GM21619 (cell line): Measurements from ENCODE around the gene CEP164.

Experiments used
- ATAC-seq: cut with Tn5 transposase; IDR thresholded peaks from one replicate; pipeline ENCODE4 v1.9.1; 2021; ENCODE audit not compliant: unreplicated experiment

The CEP164 gene

DNA sequence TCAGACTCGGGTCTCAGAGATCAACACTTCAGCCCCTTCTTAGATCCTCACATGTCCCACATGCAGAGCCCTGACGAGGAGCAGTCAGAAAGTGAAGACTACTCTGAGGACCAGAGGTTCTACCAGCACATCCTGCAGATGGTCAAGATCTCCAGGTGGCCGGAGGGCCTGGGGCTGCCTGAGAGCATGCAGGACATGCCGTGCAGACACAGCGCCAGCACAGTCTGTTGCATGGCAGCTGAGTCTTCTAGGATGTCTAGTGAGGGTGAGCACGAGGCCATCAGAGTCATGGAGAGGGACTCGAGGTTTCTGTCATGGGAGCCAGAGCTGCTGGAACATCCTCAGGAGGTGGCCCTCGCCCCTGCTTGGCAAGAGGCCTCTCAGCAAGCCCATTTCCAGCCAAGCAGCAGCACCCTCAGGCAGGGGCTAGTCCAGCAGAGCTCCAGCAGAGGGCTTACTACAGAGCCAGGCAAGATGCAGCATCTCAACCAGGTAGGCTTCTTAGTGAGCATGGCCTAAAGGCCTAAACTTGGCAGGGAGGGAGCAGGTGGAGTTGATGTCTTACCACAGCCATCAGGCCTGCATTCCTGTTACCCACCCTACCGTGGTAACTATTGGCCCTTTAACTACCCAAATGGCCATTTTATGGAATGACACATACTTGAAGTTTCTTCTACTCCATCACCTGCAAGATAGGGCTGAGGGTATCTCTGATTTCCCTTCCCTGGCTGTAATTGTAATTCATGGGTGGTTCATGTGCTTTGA lies 28.7 kb downstream of the CEP164 start:
- ATAC-seq: no peak

DNA sequence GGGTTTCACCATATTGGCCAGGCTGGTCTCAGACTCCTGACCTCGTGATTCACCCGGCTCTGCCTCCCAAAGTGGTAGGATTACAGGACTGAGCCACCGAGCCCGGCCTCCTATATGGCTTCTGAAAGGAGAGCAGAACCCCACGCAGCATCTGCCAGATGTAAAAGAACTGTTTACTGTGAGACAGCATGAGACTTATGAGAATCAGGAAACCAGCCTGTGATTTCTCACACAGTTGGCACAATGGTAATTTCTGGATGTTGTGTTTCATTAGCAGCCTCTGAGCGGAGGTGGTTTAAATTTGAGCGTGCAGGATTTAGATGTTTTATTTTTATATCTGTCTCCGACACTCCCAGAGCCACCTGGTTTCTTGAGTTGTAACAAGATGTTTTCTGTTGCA lies 33.8 kb downstream of the CEP164 start:
- no peak for ATAC-seq

DNA sequence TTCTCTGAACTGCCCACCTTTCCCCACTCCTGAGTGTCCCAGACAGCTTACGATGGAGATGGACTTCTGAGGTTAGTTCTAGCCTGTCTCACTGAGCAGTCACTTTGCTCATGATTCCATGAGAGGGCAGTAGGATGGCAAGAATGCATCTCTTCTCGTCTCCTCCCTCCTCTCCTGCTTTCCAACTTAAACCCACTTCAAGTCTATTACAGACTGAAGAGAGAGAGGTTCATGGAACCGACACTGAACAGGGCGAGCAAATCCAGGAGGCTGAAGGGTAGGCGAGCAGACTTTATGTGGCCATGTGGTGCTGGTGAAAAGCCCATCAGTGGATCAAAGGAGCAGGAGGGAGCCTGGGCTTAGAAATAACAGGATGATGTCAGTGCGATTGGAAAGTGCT lies 38.6 kb downstream of the CEP164 start:
- no peak for ATAC-seq

DNA sequence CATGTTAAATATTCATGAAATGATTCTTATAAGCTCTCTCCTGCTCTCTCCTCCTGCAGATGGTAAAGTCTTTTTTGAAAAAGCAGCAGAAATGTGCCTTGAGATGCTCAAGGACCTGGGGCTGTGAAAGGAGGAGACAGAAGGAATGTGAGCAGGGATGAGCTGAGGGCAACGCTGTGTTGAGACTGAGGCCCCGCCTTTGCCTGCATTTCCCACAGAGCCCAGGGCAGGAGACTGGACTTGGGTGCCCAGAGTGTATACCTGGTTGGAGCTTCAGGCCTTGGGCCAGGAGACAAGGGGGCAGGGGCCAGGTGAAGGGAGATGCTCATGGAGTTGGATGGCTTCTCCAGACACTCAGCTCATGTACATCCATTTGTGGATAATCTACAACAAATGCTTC lies 39.2 kb downstream of the CEP164 start:
- ATAC-seq: no peak

DNA sequence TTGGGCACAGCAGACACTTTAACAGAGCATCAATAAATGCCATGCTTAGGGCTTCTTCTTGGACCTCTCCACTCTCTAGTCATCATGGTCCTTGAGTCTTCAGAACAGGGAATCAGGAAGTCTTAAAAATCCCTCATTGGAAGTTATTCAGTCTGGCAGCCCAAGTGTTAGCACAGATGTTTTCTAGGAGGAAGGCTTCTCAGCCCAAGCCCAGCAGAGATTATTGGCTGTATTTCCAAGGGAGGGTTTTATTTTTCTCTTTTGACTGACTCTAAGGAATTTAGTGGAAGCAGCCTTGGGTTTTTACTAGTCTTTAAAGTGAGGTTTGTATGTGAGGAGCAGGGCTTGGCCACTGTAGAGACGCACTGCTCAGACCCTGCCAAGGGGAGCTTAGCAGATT lies 41.9 kb downstream of the CEP164 start:
- ATAC-seq: no peak

DNA sequence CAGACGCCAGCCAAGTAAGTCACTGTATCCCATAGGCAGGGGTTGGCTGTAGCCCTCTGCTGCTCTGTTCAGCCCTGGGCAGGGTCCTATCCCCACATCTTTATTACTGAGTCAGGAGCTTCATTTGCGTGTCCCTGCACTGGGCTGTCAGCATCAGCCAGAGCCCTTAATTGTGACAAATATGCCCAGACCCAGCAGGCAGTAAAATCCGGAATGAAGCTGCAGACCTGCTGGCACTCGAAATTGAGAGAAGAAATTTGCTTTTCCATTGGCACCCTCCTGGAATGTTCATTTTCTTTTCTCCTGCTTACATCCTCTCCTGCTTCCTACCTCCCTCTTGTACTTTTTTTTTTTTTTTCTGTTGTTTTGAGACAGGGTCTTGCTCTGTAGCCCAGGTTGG lies 43.8 kb downstream of the CEP164 start:
- ATAC-seq: no peak

DNA sequence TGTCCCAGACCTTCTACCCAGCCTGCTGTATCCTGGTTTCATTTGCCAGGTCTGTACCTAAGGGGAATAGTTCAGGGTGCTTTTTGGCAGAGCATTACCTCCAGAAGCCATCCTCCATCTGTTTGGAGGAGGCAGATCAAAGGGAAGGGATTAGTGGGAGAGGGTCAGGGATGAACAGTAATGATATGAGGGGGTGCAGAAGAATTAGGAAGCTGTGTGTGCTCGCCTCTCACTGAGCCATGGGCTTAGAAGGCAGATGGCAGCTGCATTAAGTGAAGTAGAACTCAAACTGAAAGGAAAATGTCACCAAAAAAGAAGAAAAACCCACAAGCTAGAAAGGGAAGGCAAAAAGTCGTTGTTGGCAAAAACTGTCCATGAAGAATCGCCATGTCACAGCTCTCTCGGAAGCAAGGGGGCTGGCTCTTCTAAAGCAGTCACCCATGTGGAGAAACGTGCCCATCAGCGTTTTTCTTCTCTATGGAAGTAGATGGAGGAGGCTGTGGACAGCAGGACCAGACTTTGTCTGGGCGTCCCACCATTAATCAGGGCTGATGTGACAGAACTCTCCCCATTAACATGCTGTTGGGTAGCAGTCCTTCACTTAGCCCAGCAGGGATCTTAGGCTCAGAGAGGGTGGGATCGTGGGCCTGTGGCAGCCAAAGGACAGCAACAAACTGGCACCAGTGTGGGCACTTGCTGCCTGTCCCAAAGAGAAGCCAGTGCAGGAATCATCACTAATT lies 46.8 kb downstream of the CEP164 start:
- no peak for ATAC-seq

DNA sequence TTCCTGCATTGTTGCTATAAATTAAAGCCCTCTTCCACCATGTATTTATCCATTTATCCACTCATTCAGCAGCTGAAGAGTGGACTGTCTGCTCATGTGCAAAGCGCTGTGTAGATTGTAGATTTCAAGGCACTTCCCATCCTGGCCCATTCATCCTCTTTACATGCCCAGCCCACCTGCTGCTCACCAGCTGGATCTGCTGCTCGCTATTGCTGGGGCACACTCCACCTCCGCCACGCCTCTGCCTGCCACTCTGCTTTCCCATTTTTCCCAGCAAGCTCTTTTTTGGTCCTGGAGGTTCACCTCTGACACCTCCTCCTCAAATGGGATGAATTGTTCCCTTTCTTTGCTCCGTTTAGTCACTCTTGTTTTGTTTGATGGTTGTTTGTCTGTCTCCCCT lies 48.3 kb downstream of the CEP164 start:
- ATAC-seq: no peak

DNA sequence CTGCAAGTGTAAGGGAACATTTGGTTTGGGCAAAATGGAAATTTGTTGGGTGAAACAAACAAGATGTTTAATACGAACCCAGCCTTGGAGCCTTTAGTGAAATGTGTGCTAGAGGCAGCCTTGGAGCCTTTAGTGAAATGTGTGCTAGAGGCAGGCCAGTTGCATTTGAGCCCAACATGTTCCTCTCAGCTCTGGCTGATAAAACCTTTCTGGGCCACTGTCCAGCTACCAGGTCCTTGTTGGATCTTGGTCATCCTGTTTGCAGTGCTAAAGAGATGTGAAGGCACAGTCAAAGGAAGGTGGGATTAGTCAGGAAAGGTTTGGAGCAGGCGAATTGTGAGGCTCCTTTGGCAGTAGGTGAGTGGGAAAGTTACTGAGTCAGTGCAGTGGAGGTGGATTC lies 48.9 kb downstream of the CEP164 start:
- ATAC-seq: no peak

DNA sequence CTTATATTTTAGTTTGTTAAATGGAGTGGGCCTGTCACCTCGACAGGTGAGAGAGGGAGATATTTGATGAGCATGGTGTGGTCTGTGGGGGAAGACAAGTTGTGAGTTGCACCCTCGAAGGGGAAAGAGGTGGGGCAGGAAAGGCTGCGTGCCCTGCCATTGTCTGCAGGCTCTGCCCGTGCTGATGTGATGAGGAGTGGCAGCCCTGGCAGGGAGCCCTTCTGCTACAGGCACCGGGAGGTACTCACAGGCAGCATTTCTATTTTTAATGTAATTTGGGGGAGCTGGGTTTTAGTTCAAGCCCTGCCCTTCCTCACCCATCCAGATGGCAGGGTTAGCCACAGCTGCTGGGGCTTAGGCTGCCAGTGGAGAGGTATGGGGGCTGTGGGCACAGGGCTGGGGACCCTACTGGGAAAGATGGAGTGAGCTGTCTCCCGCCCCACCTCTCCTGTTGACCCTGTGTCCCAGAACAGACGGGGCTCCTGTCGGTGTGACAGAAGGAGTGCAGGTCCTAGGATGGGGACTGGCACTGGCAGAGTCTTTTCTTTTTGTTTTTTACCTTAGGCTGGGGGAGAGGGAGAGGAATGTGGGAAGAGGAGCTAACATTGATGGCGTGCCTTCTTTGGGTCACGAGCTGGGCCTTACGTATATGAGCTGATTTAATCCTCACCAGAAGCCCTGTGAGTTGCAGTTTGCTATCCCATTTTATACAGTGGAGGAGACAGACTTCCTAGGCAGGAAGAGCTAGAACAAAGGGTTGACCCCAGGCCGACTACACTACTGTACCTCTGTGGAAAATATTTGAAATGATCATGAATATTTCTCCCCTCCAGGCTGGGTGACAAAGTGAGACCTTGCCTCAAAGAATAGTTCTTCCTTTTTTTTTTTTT lies 51.6 kb downstream of the CEP164 start:
- no peak for ATAC-seq

DNA sequence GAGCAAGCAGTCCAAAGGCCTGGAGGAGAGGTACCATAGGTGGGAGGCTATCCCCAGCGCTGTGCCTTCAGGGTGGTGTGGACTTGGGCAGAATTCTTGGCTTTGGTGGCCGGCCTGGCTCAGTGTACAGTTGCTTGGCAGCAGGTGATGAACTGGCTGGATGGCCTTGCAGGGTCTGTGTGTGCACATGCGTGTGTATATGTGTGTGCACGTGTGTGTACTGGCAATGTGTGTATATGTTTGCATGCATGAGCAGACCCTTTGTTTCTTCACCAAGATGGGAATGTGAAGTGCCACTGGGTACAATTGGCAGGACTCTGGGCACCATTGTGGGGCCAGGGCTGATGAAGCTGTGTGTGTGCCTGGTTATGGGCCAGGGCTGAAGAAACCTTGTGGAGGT lies 53.0 kb downstream of the CEP164 start:
- ATAC-seq: no peak

DNA sequence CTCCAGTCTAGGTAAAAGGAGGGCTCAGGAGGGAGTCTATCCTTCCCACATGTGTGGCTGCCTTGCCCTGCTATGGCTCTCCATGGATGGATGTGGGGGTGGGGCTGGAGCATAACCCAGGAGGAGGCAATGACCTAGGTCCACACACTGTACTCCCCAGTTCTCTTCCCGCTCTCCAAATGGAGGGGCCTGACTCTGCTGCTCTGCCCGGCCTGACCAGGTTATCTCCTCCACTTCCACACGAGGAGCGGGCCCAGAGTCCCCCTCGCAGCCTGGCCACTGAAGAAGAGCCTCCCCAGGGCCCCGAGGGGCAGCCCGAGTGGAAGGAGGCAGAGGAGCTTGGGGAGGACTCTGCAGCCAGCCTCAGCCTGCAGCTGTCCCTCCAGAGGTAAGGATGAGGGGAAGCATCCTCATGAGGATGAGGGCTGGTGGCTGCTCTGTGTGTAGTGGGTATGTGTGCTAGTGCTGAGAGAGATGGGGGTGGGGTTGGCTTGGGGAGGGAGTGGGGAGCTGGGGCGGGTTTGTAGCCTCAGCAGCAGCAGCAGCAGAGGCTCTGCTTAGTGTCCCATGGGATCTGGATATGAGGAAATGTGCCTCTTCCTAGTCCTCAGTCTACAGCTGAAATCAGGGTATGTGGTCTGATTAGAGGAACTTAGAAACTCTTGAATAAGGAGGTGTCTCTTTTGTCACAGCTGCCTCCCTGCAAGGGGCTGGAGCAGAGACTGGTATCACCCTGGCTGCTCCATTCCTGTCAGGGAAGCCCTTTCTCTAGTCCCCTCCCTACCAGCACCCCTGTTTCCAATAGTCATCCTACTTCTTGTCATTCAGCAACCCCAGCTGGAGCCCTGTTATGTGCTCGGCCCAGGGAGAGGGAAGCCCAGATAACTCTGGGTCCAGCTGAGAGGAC lies 54.1 kb downstream of the CEP164 start:
- no peak for ATAC-seq

DNA sequence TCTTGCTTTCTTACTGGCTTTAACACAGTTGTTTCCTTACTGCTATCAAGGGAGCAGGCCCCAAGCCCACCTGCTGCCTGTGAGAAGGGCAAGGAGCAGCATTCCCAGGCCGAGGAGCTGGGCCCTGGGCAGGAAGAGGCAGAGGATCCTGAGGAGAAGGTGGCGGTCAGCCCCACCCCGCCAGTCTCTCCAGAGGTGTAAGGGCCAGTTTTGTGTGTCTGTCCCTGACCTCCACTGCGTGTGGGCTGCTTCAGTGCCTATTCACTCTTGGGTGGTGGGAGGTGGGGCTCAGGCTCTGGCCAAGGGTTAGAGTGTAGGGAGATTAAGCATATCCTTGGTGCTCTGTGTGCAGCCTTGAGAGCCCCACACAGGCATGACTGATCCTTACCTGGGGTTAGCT lies 55.1 kb downstream of the CEP164 start:
- no peak for ATAC-seq

DNA sequence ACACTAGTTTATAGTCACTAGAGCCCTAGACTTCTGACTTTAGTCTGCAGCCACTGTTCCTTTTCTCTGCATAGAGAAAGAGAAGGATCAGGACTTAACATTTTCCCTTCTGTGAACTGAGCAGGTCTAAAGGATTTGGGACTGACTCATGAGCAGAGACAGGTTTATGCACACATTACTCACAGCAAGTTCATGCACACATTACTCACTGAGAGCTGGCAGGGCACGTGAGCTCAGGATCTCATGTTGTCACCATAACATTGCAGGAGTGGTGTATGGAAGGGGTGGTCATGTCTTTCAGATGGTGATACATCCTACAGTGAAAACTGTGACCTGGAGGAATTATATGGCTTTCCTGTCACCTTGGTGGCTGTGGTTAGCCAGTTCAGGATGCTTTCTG lies 56.4 kb downstream of the CEP164 start:
- no peak for ATAC-seq

DNA sequence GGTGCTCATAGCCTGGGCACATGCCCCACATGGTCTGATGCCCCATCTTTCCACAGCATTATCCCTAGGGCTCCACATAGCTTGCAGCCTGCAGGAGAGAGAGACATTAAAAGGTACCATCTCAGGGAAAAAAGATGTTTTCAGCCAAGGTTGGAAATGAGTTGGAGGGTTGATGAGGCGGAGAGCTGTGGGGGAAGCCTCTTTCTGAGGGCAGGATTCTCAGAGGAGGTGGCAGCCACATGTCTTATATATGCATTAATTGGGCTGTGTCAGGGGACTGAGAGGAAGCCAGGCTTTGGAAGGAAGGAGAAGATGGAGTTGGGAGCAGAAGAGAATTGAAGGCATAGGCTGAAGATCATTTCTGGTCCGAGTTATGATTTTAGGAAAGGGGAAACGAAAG lies 57.8 kb downstream of the CEP164 start:
- no peak for ATAC-seq

DNA sequence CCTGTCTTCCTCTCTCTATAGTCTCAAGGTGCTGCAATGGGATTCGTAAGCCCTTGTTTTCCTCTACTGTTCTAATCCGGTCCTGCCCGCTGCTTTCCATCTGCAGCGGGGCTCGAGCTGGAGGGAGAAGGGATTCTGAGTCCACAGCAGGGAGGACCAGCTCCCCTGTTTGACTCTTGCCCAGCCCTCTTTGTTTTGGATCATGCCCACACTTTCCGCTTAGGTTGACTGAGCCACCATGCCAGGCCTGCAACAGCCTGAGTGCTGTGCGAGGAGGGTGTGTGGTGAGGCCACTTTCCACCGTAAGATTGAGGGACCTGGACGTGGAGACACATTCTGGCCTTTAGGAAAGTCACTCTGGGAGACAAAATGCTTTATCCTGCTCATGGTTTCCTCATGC lies 58.3 kb downstream of the CEP164 start:
- ATAC-seq: no peak

DNA sequence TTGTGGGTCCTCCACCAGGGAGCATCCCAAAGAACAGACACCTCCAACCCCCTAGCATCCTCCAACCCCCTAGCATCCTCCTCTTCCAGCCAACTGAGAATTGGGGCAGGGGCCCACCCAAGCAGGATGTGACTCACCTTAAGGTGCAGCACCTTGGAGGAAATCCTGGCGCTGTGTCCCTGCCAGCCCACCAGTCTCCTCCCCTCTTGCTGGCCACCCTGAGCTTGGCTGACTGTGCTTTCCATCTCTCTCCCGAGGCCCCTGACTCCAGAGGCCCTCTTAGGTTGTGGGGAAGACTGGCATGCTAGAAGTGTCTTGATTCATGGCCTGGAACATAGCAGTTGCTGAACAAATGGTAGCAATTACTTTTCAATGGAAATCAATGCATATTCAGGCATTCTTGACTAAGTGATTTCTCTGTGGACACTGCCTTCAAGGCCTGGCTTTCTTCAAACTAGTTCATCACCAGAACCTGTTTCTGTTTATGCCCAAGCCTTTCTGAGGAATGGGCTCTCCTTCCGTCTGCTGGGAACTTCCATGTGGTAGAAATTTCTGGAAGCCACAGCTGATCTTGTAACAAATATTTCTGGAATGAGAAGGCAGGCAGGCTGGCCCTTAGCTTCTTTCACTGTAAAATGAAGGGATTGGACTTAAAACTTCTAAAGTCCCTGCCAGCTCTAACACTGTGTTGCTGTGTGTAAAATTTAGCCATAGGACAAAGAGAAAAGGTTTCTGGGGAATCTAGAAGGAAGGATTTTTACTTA lies 60.5 kb downstream of the CEP164 start:
- no peak for ATAC-seq

DNA sequence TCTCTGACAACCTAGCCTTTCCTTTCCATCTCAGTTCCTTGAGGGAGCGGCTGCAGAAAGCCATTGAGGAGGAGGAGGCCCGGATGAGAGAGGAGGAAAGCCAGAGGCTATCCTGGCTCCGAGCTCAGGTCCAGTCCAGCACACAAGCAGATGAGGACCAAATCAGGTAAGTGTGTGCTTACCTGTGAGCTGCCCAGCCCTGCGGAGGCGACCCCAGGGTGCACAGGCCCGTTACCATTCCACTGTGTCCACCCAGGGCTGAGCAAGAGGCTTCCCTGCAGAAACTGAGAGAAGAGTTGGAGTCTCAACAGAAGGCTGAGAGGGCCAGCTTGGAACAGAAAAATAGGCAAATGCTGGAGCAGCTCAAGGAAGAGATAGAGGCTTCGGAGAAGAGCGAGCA lies 63.1 kb downstream of the CEP164 start:
- no peak for ATAC-seq

DNA sequence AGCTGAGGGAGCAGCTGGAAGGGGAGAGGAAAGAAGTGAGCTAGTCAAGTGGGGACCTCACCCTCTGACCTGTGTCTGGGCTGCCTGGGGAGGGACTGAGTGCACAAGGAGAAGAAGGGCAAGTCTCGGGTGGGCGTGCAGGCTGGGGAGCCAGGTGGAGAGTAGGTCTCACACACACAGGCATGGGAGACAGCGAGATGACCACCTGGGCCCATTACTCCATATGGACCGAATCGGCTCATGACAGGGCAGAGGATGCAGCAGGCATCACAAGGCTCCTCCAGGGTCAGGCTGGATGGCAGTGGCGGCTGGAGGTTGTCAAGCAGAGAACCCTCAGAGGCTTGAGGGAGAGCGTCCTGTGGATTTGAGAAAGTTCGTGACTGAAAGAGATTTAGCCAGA lies 63.5 kb downstream of the CEP164 start:
- no peak for ATAC-seq
